HepG2 (cell line): ENCODE results near the gene MAST1. TPM values are rescaled to one million over a fixed set of nuclear protein-coding genes. Genes with fewer than 3 reads are reported as not detected.
A peak's percentile ranks its signal among the peaks of the same experiment; 100 is the strongest.

Source experiments
- ATF1 ChIP-seq: IDR thresholded peaks from 2 replicates; pipeline ENCODE4 v1.6.1; 2016; ENCODE audit warnings: mild to moderate bottlenecking, control low read depth
- BATF2 ChIP-seq: sonication (generic); formaldehyde crosslinking; IDR thresholded peaks from 2 replicates; pipeline ENCODE4 v1.8.0; 2022; ENCODE audit warnings: mild to moderate bottlenecking, missing genetic modification reagents, moderate library complexity
- DR1 ChIP-seq: sonication (generic); formaldehyde crosslinking; IDR thresholded peaks from 2 replicates; pipeline ENCODE4 v1.8.0; 2021; ENCODE audit warnings: mild to moderate bottlenecking, missing genetic modification reagents, inconsistent platforms
- HDAC6 ChIP-seq: fragments of 200-600 bp; sonication (generic); IDR thresholded peaks from 2 replicates; pipeline ENCODE4 v1.7.0; 2017; ENCODE audit warnings: mild to moderate bottlenecking, antibody characterized with exemption, low read length, low read depth
- HNRNPUL1 ChIP-seq: fragments of 200-400 bp; formaldehyde crosslinking; IDR thresholded peaks from 2 replicates; pipeline ENCODE4 v1.6.1; 2017; ENCODE audit warnings: low read depth, mild to moderate bottlenecking, low read length, moderate library complexity
- HOXA7 ChIP-seq: sonication (generic); formaldehyde crosslinking; IDR thresholded peaks from 2 replicates; pipeline ENCODE4 v1.8.1; 2022; ENCODE audit warnings: mild to moderate bottlenecking, missing genetic modification reagents, moderate library complexity
- KDM1A ChIP-seq: IDR thresholded peaks from 2 replicates; pipeline ENCODE4 v1.6.1; 2016; ENCODE audit warnings: missing compliant biosample characterization
- MNT ChIP-seq: fragments of 450-650 bp; IDR thresholded peaks from 2 replicates; pipeline ENCODE4 v1.6.1; 2016
- NFYB ChIP-seq: sonication (generic); formaldehyde crosslinking; IDR thresholded peaks from 2 replicates; pipeline ENCODE4 v1.4.0; 2020; ENCODE audit warnings: missing genetic modification reagents
- NONO ChIP-seq, 2 experiments: fragments of 450-650 bp in 1 of 2; sonication (generic) in 1 of 2; formaldehyde crosslinking in 1 of 2; IDR thresholded peaks in 1 of 2; conservative IDR thresholded peaks in 1 of 2; 2 replicates each; pipeline versions ENCODE4 v1.6.1 to v1.8.0; 2017 to 2022; ENCODE audit warnings: mild to moderate bottlenecking in 1 of 2, missing genetic modification reagents in 1 of 2, moderate library complexity in 1 of 2
- NPAS2 ChIP-seq: sonication (generic); formaldehyde crosslinking; IDR thresholded peaks from 2 replicates; pipeline ENCODE4 v1.8.0; 2022; ENCODE audit warnings: mild to moderate bottlenecking, missing genetic modification reagents, borderline replicate concordance
- PHB2 ChIP-seq: fragments of 450-650 bp; IDR thresholded peaks from 2 replicates; pipeline ENCODE4 v1.6.1; 2018; ENCODE audit not compliant: partially characterized antibody
- POLR2AphosphoS2 ChIP-seq: IDR thresholded peaks from 2 replicates; pipeline ENCODE4 v1.6.1; 2011; ENCODE audit warnings: low read depth, low read length, improper control_type of control experiment
- RAD51 ChIP-seq: fragments of 450-650 bp; IDR thresholded peaks from 2 replicates; pipeline ENCODE4 v1.6.1; 2016; ENCODE audit warnings: borderline replicate concordance
- ZNF383 ChIP-seq: sonication (generic); formaldehyde crosslinking; IDR thresholded peaks from 2 replicates; pipeline ENCODE4 v1.4.0; 2020; ENCODE audit warnings: missing genetic modification reagents, mild to moderate bottlenecking, borderline replicate concordance
- polyA plus RNA-seq, 8 experiments: library from polyadenylated mRNA; depleted of rRNA in 3 of 8; stranded (reverse) in 7 of 8; unstranded in 1 of 8; fragments of >200 nt; fragmentation: Illumina TruSeq in 4 of 8; extraction: Trizol in 4 of 8; gene quantifications; 2 replicates each; pipeline versions ENCODE4 v1.2.1 to v1.2.3, GENCODE V29; 2011 to 2016; ENCODE audit warnings: low read depth in 4 of 8, missing spikeins in 1 of 8, mixed read lengths in 1 of 8; ENCODE audit not compliant: insufficient read depth in 1 of 8
- total RNA-seq, 5 experiments: library from RNA; depleted of rRNA; stranded (reverse); fragments of >200 nt; fragmentation: Illumina TruSeq; extraction: Trizol; gene quantifications; 2 replicates each; pipeline ENCODE4 v1.2.3, GENCODE V29; 2016; ENCODE audit warnings: low read depth in 1 of 5
- TF ChIP-seq, protein P1 (sequence below): sonication (generic); formaldehyde crosslinking; conservative IDR thresholded peaks from 2 replicates; pipeline ENCODE4 v1.4.0; 2020; ENCODE audit warnings: missing genetic modification reagents
- TF ChIP-seq, protein P2 (sequence below): sonication (generic); formaldehyde crosslinking; IDR thresholded peaks from 2 replicates; pipeline ENCODE4 v1.8.0; 2022; ENCODE audit warnings: mild to moderate bottlenecking, missing genetic modification reagents; ENCODE audit not compliant: insufficient replicate concordance
- TF ChIP-seq, protein P3 (sequence below): sonication (generic); formaldehyde crosslinking; IDR thresholded peaks from 2 replicates; pipeline ENCODE4 v1.5.0; 2020; ENCODE audit warnings: mild to moderate bottlenecking, missing genetic modification reagents
- TF ChIP-seq, protein P4 (sequence below): sonication (generic); formaldehyde crosslinking; IDR thresholded peaks from 2 replicates; pipeline ENCODE4 v1.5.0; 2020; ENCODE audit warnings: mild to moderate bottlenecking, missing genetic modification reagents

MAST1 gene
- total and polyA plus RNA-seq, 2 of the 13 experiments (the other 11 are each of a cell fraction or from before 2014, with no cell fraction given) = 0.73 to 4.7 TPM

- TF ChIP-seq, protein P1, sequence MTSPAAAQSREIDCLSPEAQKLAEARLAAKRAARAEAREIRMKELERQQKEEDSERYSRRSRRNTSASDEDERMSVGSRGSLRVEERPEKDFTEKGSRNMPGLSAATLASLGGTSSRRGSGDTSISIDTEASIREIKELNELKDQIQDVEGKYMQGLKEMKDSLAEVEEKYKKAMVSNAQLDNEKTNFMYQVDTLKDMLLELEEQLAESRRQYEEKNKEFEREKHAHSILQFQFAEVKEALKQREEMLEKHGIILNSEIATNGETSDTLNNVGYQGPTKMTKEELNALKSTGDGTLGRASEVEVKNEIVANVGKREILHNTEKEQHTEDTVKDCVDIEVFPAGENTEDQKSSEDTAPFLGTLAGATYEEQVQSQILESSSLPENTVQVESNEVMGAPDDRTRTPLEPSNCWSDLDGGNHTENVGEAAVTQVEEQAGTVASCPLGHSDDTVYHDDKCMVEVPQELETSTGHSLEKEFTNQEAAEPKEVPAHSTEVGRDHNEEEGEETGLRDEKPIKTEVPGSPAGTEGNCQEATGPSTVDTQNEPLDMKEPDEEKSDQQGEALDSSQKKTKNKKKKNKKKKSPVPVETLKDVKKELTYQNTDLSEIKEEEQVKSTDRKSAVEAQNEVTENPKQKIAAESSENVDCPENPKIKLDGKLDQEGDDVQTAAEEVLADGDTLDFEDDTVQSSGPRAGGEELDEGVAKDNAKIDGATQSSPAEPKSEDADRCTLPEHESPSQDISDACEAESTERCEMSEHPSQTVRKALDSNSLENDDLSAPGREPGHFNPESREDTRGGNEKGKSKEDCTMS (CRISPR knock-in tag) = no peak
- TF ChIP-seq HNRNPUL1 = peak; percentile 58; the same call in 1 of the 2 replicates
- peak; percentile 52; the same call in 1 of the 2 replicates for TF ChIP-seq ZNF383
- no peak; the same call in 1 of the 2 replicates for TF ChIP-seq NFYB (CRISPR knock-in tag)
- no peak for TF ChIP-seq PHB2
- peak; percentile 97 for TF ChIP-seq DR1 (CRISPR knock-in tag)
- no peak for TF ChIP-seq HOXA7 (CRISPR knock-in tag)
- no peak for TF ChIP-seq RAD51
- TF ChIP-seq, protein P2, sequence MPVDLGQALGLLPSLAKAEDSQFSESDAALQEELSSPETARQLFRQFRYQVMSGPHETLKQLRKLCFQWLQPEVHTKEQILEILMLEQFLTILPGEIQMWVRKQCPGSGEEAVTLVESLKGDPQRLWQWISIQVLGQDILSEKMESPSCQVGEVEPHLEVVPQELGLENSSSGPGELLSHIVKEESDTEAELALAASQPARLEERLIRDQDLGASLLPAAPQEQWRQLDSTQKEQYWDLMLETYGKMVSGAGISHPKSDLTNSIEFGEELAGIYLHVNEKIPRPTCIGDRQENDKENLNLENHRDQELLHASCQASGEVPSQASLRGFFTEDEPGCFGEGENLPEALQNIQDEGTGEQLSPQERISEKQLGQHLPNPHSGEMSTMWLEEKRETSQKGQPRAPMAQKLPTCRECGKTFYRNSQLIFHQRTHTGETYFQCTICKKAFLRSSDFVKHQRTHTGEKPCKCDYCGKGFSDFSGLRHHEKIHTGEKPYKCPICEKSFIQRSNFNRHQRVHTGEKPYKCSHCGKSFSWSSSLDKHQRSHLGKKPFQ (CRISPR knock-in tag) = peak; percentile 65
- TF ChIP-seq, protein P3, sequence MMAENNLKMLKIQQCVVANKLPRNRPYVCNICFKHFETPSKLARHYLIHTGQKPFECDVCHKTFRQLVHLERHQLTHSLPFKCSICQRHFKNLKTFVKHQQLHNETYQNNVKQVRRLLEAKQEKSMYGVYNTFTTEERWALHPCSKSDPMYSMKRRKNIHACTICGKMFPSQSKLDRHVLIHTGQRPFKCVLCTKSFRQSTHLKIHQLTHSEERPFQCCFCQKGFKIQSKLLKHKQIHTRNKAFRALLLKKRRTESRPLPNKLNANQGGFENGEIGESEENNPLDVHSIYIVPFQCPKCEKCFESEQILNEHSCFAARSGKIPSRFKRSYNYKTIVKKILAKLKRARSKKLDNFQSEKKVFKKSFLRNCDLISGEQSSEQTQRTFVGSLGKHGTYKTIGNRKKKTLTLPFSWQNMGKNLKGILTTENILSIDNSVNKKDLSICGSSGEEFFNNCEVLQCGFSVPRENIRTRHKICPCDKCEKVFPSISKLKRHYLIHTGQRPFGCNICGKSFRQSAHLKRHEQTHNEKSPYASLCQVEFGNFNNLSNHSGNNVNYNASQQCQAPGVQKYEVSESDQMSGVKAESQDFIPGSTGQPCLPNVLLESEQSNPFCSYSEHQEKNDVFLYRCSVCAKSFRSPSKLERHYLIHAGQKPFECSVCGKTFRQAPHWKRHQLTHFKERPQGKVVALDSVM (CRISPR knock-in tag) = peak; percentile 77
- no peak for TF ChIP-seq HDAC6
- no peak for TF ChIP-seq POLR2AphosphoS2
- no peak for TF ChIP-seq NONO (IDR thresholded peaks at IDR 0.05)
- peak; percentile 96 for TF ChIP-seq NONO (CRISPR knock-in tag; conservative IDR thresholded peaks at IDR 0.05)
- TF ChIP-seq, protein P4, sequence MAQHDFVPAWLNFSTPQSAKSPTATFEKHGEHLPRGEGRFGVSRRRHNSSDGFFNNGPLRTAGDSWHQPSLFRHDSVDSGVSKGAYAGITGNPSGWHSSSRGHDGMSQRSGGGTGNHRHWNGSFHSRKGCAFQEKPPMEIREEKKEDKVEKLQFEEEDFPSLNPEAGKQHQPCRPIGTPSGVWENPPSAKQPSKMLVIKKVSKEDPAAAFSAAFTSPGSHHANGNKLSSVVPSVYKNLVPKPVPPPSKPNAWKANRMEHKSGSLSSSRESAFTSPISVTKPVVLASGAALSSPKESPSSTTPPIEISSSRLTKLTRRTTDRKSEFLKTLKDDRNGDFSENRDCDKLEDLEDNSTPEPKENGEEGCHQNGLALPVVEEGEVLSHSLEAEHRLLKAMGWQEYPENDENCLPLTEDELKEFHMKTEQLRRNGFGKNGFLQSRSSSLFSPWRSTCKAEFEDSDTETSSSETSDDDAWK = no peak
- TF ChIP-seq BATF2 = peak; percentile 81; the same call in 1 of the 2 replicates
- TF ChIP-seq KDM1A = no peak
- no peak for TF ChIP-seq NPAS2 (CRISPR knock-in tag)
- no peak for TF ChIP-seq ATF1 (CRISPR knock-in tag)
- no peak for TF ChIP-seq MNT
Measured at GRCh38 chr19:12801466-12802266, 36.6 kb upstream of the MAST1 start, which contains the start of the genes PRDX2 and THSD8 (continued).
